ENCODE data around the gene PLCG2.

The PLCG2 gene

DNA sequence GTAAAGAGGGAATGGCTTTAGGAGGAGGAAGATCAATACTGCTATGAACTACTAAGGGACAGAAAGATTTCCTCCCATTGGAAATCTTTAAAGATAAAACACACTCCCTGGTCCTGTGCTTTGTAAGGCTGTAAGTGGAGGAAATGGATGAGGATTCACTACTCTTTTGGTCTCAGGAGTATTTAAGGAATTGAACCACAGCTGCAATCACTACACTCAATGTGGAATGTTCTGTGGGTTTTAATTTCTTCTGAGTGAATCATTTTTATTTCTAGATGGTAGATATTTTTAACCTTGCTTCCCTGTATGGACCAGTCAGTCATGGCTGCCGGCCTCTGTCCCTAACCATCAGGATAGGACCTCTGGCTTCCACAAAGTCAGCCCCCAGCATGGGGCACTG, 166.6 kb downstream of the PLCG2 start:
- TF ChIP-seq TAF1 (IDR thresholded peaks at IDR 0.05; ENCODE audit: borderline replicate concordance, insufficient read depth, low read length) (no peak), SIN3A (IDR thresholded peaks at IDR 0.05; ENCODE audit: borderline replicate concordance, insufficient read depth, low read length) (no peak), FOXP2 (optimal IDR thresholded peaks at IDR 0.05; ENCODE audit: borderline replicate concordance, extremely low read depth, extremely low read length, insufficient read depth) (no peak), POLR2AphosphoS5 (IDR thresholded peaks at IDR 0.05; ENCODE audit: low read depth, low read length) (no peak)
- TF ChIP-seq, protein P1, sequence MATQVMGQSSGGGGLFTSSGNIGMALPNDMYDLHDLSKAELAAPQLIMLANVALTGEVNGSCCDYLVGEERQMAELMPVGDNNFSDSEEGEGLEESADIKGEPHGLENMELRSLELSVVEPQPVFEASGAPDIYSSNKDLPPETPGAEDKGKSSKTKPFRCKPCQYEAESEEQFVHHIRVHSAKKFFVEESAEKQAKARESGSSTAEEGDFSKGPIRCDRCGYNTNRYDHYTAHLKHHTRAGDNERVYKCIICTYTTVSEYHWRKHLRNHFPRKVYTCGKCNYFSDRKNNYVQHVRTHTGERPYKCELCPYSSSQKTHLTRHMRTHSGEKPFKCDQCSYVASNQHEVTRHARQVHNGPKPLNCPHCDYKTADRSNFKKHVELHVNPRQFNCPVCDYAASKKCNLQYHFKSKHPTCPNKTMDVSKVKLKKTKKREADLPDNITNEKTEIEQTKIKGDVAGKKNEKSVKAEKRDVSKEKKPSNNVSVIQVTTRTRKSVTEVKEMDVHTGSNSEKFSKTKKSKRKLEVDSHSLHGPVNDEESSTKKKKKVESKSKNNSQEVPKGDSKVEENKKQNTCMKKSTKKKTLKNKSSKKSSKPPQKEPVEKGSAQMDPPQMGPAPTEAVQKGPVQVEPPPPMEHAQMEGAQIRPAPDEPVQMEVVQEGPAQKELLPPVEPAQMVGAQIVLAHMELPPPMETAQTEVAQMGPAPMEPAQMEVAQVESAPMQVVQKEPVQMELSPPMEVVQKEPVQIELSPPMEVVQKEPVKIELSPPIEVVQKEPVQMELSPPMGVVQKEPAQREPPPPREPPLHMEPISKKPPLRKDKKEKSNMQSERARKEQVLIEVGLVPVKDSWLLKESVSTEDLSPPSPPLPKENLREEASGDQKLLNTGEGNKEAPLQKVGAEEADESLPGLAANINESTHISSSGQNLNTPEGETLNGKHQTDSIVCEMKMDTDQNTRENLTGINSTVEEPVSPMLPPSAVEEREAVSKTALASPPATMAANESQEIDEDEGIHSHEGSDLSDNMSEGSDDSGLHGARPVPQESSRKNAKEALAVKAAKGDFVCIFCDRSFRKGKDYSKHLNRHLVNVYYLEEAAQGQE (IDR thresholded peaks at IDR 0.05; ENCODE audit: insufficient read depth in 1 of 2, low read depth in 2 of 2, low read length in 2 of 2), result no peak

DNA sequence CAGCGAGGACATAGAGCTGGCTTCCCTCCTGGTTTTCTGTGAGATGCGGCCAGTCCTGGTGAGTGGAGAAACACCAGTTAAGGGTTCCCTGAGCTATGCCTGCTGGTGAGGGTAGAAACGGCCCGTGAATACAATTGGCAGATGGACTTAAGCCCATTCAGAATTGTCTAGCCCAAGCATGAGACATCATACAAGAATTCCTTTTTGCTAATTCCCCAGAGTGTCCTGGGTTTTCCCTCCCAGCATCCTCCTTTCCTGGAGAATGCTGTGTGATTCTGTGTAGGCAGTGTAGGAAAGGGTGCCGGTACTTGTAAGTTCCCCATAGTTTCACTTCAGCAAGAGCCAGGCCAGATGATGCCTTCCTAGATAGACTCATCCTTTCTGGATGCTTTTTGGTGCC, 167.1 kb downstream of the PLCG2 start:
- TF ChIP-seq SIN3A (IDR thresholded peaks at IDR 0.05; ENCODE audit: borderline replicate concordance, insufficient read depth, low read length) (no peak), POLR2AphosphoS5 (IDR thresholded peaks at IDR 0.05; ENCODE audit: low read depth, low read length) (no peak), FOXP2 (optimal IDR thresholded peaks at IDR 0.05; ENCODE audit: borderline replicate concordance, extremely low read depth, extremely low read length, insufficient read depth) (no peak), TAF1 (IDR thresholded peaks at IDR 0.05; ENCODE audit: borderline replicate concordance, insufficient read depth, low read length) (no peak)
- TF ChIP-seq, protein P1 (IDR thresholded peaks at IDR 0.05; ENCODE audit: insufficient read depth in 1 of 2, low read depth in 2 of 2, low read length in 2 of 2), result no peak

DNA sequence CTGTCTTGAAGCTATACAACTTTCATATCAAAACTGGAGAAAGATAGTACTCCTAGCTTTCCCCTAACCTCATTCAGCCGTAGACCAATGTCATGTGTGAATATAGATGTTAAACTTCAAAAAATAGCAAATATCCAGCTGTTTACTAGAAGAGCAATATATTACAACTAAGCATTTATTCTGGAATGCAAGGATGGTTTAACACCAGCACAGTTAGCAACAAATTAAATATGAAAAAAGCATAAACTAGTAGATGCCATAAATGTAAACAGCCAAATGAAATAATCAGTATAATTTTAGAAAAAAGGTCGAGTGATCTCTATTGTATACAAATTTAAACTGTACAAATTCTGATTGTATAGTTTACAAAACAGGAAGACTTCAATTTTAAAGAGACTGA, 172.5 kb downstream of the PLCG2 start:
- TF ChIP-seq POLR2AphosphoS5 (IDR thresholded peaks at IDR 0.05; ENCODE audit: low read depth, low read length) (no peak), SIN3A (IDR thresholded peaks at IDR 0.05; ENCODE audit: borderline replicate concordance, insufficient read depth, low read length) (no peak), FOXP2 (optimal IDR thresholded peaks at IDR 0.05; ENCODE audit: borderline replicate concordance, extremely low read depth, extremely low read length, insufficient read depth) (no peak), TAF1 (IDR thresholded peaks at IDR 0.05; ENCODE audit: borderline replicate concordance, insufficient read depth, low read length) (no peak)
- TF ChIP-seq, protein P1 (IDR thresholded peaks at IDR 0.05; ENCODE audit: insufficient read depth in 1 of 2, low read depth in 2 of 2, low read length in 2 of 2), result no peak

GRCh38 chr16:81956213-81956948, 177.3 kb downstream of the PLCG2 start:
- TF ChIP-seq TAF1 (IDR thresholded peaks at IDR 0.05; ENCODE audit: borderline replicate concordance, insufficient read depth, low read length) (no peak), FOXP2 (optimal IDR thresholded peaks at IDR 0.05; ENCODE audit: borderline replicate concordance, extremely low read depth, extremely low read length, insufficient read depth) (no peak), POLR2AphosphoS5 (IDR thresholded peaks at IDR 0.05; ENCODE audit: low read depth, low read length) (no peak), SIN3A (IDR thresholded peaks at IDR 0.05; ENCODE audit: borderline replicate concordance, insufficient read depth, low read length) (no peak)
- TF ChIP-seq, protein P1 (IDR thresholded peaks at IDR 0.05; ENCODE audit: insufficient read depth in 1 of 2, low read depth in 2 of 2, low read length in 2 of 2), result no peak

Measured in PFSK-1 (cell line).